A673 (cell line): ENCODE data around the gene NRDC.

ENCODE experiments used
- EZH2 ChIP-seq: fragments of 200-600 bp; sonication (generic); IDR thresholded peaks from 2 replicates; pipeline ENCODE4 v1.6.1; 2017; ENCODE audit warnings: borderline replicate concordance, low read depth, mild to moderate bottlenecking, mixed read lengths, antibody characterized with exemption, low read length; ENCODE audit not compliant: poor library complexity, severe bottlenecking
- TF ChIP-seq, protein P1 (sequence below): fragments of 300-800, 200-600 bp; sonication (generic); conservative IDR thresholded peaks from 2 replicates; pipeline ENCODE4 v1.5.1; 2017; ENCODE audit warnings: low read depth, mild to moderate bottlenecking, antibody characterized with exemption, low read length, moderate library complexity, mixed read lengths

DNA sequence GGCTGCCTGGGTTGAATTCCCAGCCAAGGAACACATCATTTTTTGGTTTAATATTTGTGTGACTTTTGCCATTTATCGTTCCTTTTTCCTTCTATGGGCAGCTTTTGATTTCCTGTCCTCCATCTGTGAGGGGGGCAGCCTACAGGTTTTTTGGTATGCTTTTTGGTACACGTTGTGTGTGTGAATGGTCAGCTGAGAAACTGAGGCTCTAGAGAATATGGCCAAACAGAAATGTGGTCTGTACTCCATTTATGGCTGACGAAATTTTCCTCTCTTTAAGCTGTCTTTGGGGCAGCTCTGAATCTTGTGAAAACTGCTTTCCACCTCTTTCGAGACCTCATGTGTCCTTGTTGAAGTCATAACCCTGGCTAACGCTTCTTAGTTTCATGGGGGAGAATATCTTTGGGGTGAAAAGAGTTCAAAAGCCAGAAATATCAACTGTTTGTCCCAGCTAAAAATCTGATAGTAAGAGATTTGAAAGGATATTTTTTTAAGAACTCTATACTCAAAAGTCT, 26.6 kb downstream of the NRDC start:
- TF ChIP-seq, protein P1, sequence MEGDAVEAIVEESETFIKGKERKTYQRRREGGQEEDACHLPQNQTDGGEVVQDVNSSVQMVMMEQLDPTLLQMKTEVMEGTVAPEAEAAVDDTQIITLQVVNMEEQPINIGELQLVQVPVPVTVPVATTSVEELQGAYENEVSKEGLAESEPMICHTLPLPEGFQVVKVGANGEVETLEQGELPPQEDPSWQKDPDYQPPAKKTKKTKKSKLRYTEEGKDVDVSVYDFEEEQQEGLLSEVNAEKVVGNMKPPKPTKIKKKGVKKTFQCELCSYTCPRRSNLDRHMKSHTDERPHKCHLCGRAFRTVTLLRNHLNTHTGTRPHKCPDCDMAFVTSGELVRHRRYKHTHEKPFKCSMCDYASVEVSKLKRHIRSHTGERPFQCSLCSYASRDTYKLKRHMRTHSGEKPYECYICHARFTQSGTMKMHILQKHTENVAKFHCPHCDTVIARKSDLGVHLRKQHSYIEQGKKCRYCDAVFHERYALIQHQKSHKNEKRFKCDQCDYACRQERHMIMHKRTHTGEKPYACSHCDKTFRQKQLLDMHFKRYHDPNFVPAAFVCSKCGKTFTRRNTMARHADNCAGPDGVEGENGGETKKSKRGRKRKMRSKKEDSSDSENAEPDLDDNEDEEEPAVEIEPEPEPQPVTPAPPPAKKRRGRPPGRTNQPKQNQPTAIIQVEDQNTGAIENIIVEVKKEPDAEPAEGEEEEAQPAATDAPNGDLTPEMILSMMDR: no peak
- no peak for TF ChIP-seq EZH2
